ENCODE data around the gene MLXIP. TPM values are rescaled to one million over a fixed set of nuclear protein-coding genes. Genes with fewer than 3 reads are reported as not detected.

Gene MLXIP
- total and polyA plus RNA-seq, 2 of the 8 experiments (the other 6 are each of a cell fraction or from before 2014, with no cell fraction given), result 5.5 to 40.5 TPM

GRCh38 chr12:122036153-122036552 is 42.4 kb upstream of the MLXIP start:
- H3K27ac ChIP-seq (ENCODE audit: low read depth, low read length), result no peak overlapping the region
- no peak for FAIRE-seq

More at GRCh38 chr12:122036153-122036552, 42.4 kb upstream of the MLXIP start:
- 85% methylated on average over 6 of the region's 6 CpGs; no CpG with 5 or more reads in 1 of the 2 experiments for WGBS, 2 experiments (ENCODE audit: extremely low coverage in 1 of 2, insufficient coverage in 1 of 2, insufficient read length in 1 of 2, insufficient replicate concordance in 2 of 2, low coverage in 1 of 2, low lambda C conversion rate in 2 of 2, missing lambda C conversion rate in 1 of 2)
- H3K23me2 ChIP-seq (ENCODE audit: low read depth, low read length), result no peaks in the 10 kb centered on the region
- H3K18ac ChIP-seq (ENCODE audit: extremely low read depth, low read length), result no peak overlapping the region
- no peak overlapping the region for H2BK120ac ChIP-seq (replicated peaks; ENCODE audit: low read depth, low read length)
- no peaks in the 10 kb centered on the region for H3K4me1 ChIP-seq (replicated peaks in 1 of 4; ENCODE audit: control insufficient read depth in 3 of 4, insufficient read depth in 4 of 4, low read length in 3 of 4)
- H3K23ac ChIP-seq (ENCODE audit: insufficient read length), result no peak overlapping the region
- no peak overlapping the region for H2BK5ac ChIP-seq (ENCODE audit: low read depth, low read length)
- no peak overlapping the region for H3K14ac ChIP-seq (ENCODE audit: insufficient read length)
- H2BK15ac ChIP-seq (ENCODE audit: low read length), result no peak overlapping the region
- CTCF ChIA-PET (ENCODE audit: partially characterized antibody), result interaction anchor here (0.6 to 1.6 kb wide), 2 partner anchors 10 to 549 kb away, joined by 3 to 4 read pairs; no protein-coding TSS in a partner anchor
- H3K27me3 ChIP-seq (replicated peaks in 1 of 4; ENCODE audit: control insufficient read depth in 3 of 4, extremely low read depth in 1 of 4, insufficient read depth in 3 of 4, low read length in 3 of 4), result no peaks in the 10 kb centered on the region
- H2BK12ac ChIP-seq (ENCODE audit: low read depth, low read length), result no peak overlapping the region
- H3K4me2 ChIP-seq (ENCODE audit: insufficient read depth in 1 of 2, low read depth in 2 of 2, low read length in 2 of 2), result no peak overlapping the region
- peaks cover 0 to 13% (median 6%) of the 10 kb centered on the region in 4 experiments; a peak in 3 of 8 replicates for H3K36me3 ChIP-seq (ENCODE audit: control insufficient read depth in 2 of 4, insufficient read depth in 4 of 4, low read length in 3 of 4)
- no peak overlapping the region for H4K5ac ChIP-seq (ENCODE audit: insufficient read length, low read depth, low read length)
- H3K79me1 ChIP-seq (ENCODE audit: low read depth, low read length), result no peaks in the 10 kb centered on the region; the same call in 1 of the 2 replicates
- H3K4ac ChIP-seq (replicated peaks; ENCODE audit: insufficient read length, low read depth, low read length), result no peak overlapping the region
- no peaks in the 10 kb centered on the region for H3K9me3 ChIP-seq (ENCODE audit: insufficient read depth in 2 of 2, low read depth in 1 of 2, low read length in 1 of 2)
- POLR2A ChIA-PET (ENCODE audit: partially characterized antibody), result no interaction called here
- no peak overlapping the region for H4K91ac ChIP-seq (replicated peaks; ENCODE audit: insufficient read length, low read length)
- DNase-seq (ENCODE audit: low read depth in 1 of 2, low spot score in 2 of 2), result no peak
- no peak overlapping the region for H4K8ac ChIP-seq (ENCODE audit: extremely low read depth, insufficient read depth, low read length)
- peaks cover 0 to 8% of the 10 kb centered on the region in 2 experiments; a peak in 1 of 4 replicates for H3K79me2 ChIP-seq (ENCODE audit: control insufficient read depth in 1 of 2, insufficient read depth in 2 of 2, low read length in 2 of 2)
- H4K20me1 ChIP-seq (replicated peaks in 1 of 2; ENCODE audit: control insufficient read depth in 1 of 2, insufficient read depth in 2 of 2, low read length in 2 of 2), result peaks cover 2 to 5% of the 10 kb centered on the region in 2 experiments
- no peak overlapping the region for H3K9ac ChIP-seq (replicated peaks in 1 of 4; ENCODE audit: extremely low read depth in 1 of 4, low read depth in 3 of 4, low read length in 3 of 4)
- no peak overlapping the region for H2BK20ac ChIP-seq (ENCODE audit: low read length)
- H3K56ac ChIP-seq (replicated peaks; ENCODE audit: insufficient read length, low read depth, low read length), result no peak overlapping the region
- no peak overlapping the region for H3K4me3 ChIP-seq (ENCODE audit: extremely low read depth in 1 of 4, insufficient read depth in 2 of 4, low read depth in 3 of 4, low read length in 4 of 4)
- no peak for TF ChIP-seq ZNF274 (IDR thresholded peaks at IDR 0.05; ENCODE audit: borderline replicate concordance, extremely low read depth, low read length)
- no peak for TF ChIP-seq KDM1A (IDR thresholded peaks at IDR 0.05; ENCODE audit: borderline replicate concordance, low read length)
- no peak for TF ChIP-seq HDAC2 (IDR thresholded peaks at IDR 0.05; ENCODE audit: borderline replicate concordance in 1 of 2, low read depth in 2 of 2, low read length in 2 of 2)
- no peak for TF ChIP-seq NANOG (IDR thresholded peaks at IDR 0.05; ENCODE audit: insufficient read depth, low read depth, low read length, poor library complexity, severe bottlenecking)
- no peak for TF ChIP-seq CHD1 (IDR thresholded peaks at IDR 0.05; ENCODE audit: low read depth, low read length)
- TF ChIP-seq CBX8 (IDR thresholded peaks at IDR 0.05; ENCODE audit: borderline replicate concordance, low read depth, low read length), result no peak
- TF ChIP-seq SIN3A (conservative IDR thresholded peaks at IDR 0.05 in 1 of 2, IDR thresholded peaks at IDR 0.05 in 1 of 2; ENCODE audit: low read depth in 1 of 2, low read length in 2 of 2), result no peak
- no peak for TF ChIP-seq ATF2 (IDR thresholded peaks at IDR 0.05; ENCODE audit: low read length)
- TF ChIP-seq JUN (IDR thresholded peaks at IDR 0.05; ENCODE audit: low read depth, low read length), result no peak
- no peak for TF ChIP-seq SRF (IDR thresholded peaks at IDR 0.05; ENCODE audit: low read depth, low read length)
- H2AFZ ChIP-seq (ENCODE audit: low read length), result no peak overlapping the region
- no peak overlapping the region for H2AK5ac ChIP-seq (ENCODE audit: low read depth, low read length)
